T-helper 17 cell (primary cell): ENCODE data around the gene ETS1. TPM values are rescaled to one million over a fixed set of nuclear protein-coding genes. Genes with fewer than 3 reads are reported as not detected.

ENCODE experiments used
- ATAC-seq: fragments of 150-1000 bp; cut with Tn5 transposase; 2 replicates; pipeline ENCODE4 v1.10.0; 2021; ENCODE audit warnings: mild to moderate bottlenecking, moderate library complexity
- DNase-seq, 3 donors: peaks; one replicate each; pipeline versions ENCODE4 v3.0.0 to v3.0.0-alpha.2; 2020 to 2021
- H3K9me3 ChIP-seq: one replicate; pipeline ENCODE4 v1.7.0; 2013; ENCODE audit warnings: low read length, mild to moderate bottlenecking; ENCODE audit not compliant: control insufficient read depth, poor library complexity, severe bottlenecking
- H3K27ac Mint-ChIP-seq: one replicate; pipeline ENCODE4 v1.8.0; 2022; ENCODE audit warnings: mild to moderate bottlenecking, moderate library complexity, mixed read lengths
- H3K27me3 Mint-ChIP-seq: one replicate; pipeline ENCODE4 v1.8.0; 2022; ENCODE audit warnings: mixed read lengths
- H3K36me3 Mint-ChIP-seq: one replicate; pipeline ENCODE4 v1.8.0; 2022; ENCODE audit warnings: low read depth, mixed read lengths
- H3K4me1 Mint-ChIP-seq: one replicate; pipeline ENCODE4 v1.8.0; 2022; ENCODE audit warnings: mild to moderate bottlenecking, mixed read lengths
- H3K4me3 Mint-ChIP-seq: one replicate; pipeline ENCODE4 v1.8.0; 2022; ENCODE audit warnings: mild to moderate bottlenecking, moderate library complexity, mixed read lengths
- total RNA-seq, 4 donors: library from RNA in 2 of 4; stranded (reverse) in 2 of 4; gene quantifications; one replicate each; pipeline ENCODE4 v1.2.3 and lab custom pipeline; 2022 to 2026

ETS1 gene
- total RNA-seq, 2 donors from 2014 or later = 670 to 745 TPM

DNA sequence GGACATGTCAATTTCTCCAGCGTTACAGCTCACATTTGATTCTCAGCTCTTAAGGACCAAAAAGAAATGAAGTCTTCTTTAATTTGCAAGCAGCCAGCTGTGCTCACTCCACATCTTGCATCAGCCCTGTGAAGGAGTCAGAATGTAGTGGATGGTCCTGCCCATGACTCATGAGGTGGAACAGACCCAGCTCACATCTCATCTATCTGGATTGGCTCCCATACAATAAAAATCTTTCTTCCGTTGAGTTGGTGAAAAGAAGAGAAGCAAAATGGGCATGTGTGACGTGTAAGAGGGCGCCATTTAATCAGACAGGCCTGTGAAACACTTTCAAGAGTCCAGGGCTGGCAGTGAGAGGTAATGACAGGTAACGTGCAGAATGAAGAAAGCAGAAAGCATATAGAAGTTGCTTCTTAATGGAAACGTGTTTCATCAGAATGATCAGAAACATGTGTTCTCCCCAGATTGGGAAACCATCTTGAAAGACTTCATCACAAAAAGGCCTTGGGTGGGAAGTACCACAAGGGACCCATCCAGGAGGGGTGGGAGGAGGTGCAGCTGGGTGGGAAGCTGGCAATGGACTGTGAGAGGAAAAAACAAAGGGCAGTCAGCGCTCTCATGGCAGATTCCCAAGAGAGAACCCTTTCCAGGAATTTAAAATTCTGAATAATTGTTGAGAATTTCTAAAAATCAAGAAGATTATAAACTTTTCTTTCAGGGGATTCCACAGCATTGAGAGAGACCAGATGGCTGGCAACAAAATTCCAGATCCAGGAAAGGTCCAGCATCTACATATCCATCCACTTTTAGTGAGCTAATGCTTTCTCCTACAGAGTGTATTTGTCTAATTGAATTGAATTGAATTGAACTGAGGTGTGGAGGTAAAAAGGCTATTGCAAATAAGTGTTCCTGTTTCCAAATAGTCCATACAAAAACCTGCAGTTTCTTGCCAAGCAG, 57.0 kb downstream of the ETS1 start:
- Mint-ChIP-seq H3K27me3 (peaks cover 7% of the 10 kb centered on the region), H3K4me3 (no peak overlapping the region), H3K36me3 (peaks cover 2% of the 10 kb centered on the region), H3K27ac (no peak overlapping the region), H3K4me1 (peaks cover 40% of the 10 kb centered on the region)
- no peaks in the 10 kb centered on the region for H3K9me3 ChIP-seq
- no peak for ATAC-seq
- DNase-seq = no peak

DNA sequence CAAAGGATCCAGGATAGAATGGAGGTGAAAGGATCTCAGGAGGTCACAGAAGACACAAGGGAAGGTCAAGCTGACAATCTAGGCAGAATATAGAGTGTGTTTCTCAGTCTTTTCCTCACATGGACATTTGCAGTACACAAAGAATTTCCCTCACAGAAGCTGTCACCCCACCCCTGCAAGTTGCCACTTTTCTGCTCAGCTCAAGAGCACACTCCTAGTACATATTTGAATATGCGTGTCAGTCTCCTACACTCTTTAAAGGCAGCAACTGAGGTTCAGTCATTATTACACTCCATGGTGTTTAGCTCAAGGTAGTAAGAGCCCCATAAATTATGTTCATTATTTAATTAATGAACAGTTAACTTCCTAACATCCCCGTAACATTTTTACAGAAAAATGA, 59.1 kb downstream of the ETS1 start:
- ATAC-seq = no peak
- H3K36me3 Mint-ChIP-seq = peaks cover 2% of the 10 kb centered on the region
- H3K4me3 Mint-ChIP-seq = peak overlapping the region; percentile 0
- H3K27ac Mint-ChIP-seq = peak overlapping the region; percentile 100
- DNase-seq = no peak
- H3K27me3 Mint-ChIP-seq = peaks cover 4% of the 10 kb centered on the region
- no peaks in the 10 kb centered on the region for H3K9me3 ChIP-seq
- peaks cover 48% of the 10 kb centered on the region for H3K4me1 Mint-ChIP-seq

DNA sequence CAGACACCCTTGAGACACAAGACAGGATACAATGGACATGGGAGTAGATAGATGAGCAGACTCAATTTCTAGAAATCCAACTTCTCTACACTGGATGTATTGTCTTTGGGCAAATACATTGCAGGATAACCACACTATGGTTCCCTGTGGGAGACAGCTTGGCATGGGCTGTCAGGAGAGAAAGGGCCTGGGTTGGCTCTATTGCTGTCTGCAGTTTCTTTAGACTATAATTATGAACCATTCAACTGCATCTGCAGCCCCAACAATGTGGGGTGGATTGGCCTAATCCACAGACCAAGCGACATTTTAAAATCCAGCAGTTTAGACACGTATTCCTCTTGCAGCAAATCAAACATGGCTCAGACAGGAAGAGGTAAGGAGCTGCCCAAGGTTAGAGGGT, 60.3 kb downstream of the ETS1 start:
- no peak for DNase-seq

DNA sequence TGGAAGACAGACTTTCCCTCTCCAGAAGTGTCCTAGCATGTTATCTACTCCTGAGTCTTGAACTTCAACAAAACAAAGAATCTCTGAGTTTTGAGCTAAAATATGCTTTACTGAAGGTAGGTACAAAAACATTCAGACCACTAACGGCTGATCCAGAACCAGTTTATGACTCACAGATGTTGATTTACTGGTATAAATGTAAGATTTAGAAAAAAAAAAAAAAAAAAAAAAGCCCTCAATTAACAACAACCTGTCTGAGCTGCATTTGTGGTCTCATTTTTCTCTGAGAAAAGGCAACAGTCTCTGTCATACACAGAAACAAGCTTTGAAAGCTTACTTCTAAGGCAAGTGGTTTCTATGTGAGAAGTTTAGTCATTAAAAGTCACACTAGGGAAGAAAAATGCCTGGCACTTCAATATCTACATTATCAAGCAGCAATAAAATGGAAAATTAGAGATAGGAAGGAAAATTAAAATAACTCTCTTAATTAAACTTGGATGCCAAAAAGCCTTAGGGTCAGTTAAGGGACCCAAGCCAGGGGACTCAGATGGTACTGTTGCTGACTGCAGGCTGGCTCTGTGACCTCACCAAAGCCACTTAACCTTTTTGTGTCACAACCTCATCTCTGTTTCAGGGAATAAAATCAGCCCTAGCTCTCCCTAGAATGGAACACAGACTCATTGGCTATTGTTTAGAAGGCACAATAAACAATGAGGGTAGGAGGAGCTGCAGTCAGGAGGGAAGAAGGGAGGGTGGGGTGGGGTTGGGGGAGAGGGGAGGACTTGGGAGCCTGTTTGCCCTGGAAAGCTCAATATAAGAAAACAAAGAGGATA, 61.7 kb downstream of the ETS1 start:
- H3K27ac Mint-ChIP-seq = peak overlapping the region; percentile 100
- H3K36me3 Mint-ChIP-seq = peaks cover 5% of the 10 kb centered on the region
- H3K4me3 Mint-ChIP-seq = peak overlapping the region; percentile 82
- ATAC-seq (peak; percentile 59), DNase-seq (no peak)
- peaks cover 55% of the 10 kb centered on the region for H3K4me1 Mint-ChIP-seq
- H3K9me3 ChIP-seq = no peaks in the 10 kb centered on the region
- no peaks in the 10 kb centered on the region for H3K27me3 Mint-ChIP-seq

More for the DNA sequence above, 60.3 kb downstream of the ETS1 start:
- H3K36me3 Mint-ChIP-seq = peaks cover 2% of the 10 kb centered on the region
- H3K4me3 Mint-ChIP-seq = peak overlapping the region; percentile 82
- H3K27me3 Mint-ChIP-seq = no peaks in the 10 kb centered on the region
- peak overlapping the region; percentile 100 for H3K27ac Mint-ChIP-seq
- no peak for ATAC-seq
- no peaks in the 10 kb centered on the region for H3K9me3 ChIP-seq
- peaks cover 51% of the 10 kb centered on the region for H3K4me1 Mint-ChIP-seq

DNA sequence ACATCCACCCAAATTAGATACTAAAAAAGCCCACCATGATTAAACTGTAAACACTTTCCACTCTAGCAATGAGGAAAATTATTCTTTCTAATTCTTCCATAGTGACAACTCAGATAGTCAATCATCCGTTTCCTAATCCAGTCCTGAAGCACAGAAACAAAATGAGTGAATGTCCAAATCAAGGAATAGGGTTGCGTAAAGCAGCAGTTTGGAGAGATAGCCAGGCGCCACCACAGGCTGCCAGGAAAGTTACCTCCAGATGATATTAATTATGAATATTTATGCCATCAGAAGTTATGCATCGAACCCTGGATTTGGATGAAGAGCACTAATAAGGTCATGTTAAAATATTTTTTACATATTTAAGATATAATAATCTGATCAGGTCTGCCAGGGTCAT, 63.2 kb downstream of the ETS1 start:
- no peaks in the 10 kb centered on the region for H3K9me3 ChIP-seq
- ATAC-seq (no peak), DNase-seq (no peak)
- peak overlapping the region; percentile 97 for H3K4me3 Mint-ChIP-seq
- peaks cover 10% of the 10 kb centered on the region for H3K36me3 Mint-ChIP-seq
- H3K27me3 Mint-ChIP-seq = no peaks in the 10 kb centered on the region
- H3K4me1 Mint-ChIP-seq = peaks cover 55% of the 10 kb centered on the region
- peak overlapping the region; percentile 100 for H3K27ac Mint-ChIP-seq

DNA sequence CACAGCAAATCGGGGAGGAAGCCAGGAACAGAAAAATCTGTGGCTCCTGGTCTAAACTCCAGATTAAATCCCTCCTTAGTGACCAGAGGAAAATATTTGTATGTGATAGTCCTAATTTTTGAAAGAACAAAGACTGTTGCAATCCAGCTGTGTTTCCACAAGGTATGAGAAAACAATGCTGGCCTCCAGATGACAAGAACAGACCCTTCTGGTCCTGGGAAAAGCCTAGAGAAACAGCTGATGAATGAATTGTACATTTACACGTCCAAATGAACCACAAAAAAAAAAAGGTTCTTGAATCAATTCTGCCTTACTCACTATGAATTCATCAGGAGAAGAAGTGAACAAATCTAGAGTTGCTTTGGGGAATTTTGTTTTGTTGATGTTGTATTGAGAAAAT, 63.7 kb downstream of the ETS1 start:
- Mint-ChIP-seq H3K4me1 (peaks cover 53% of the 10 kb centered on the region), H3K27me3 (no peaks in the 10 kb centered on the region)
- DNase-seq = no peak

DNA sequence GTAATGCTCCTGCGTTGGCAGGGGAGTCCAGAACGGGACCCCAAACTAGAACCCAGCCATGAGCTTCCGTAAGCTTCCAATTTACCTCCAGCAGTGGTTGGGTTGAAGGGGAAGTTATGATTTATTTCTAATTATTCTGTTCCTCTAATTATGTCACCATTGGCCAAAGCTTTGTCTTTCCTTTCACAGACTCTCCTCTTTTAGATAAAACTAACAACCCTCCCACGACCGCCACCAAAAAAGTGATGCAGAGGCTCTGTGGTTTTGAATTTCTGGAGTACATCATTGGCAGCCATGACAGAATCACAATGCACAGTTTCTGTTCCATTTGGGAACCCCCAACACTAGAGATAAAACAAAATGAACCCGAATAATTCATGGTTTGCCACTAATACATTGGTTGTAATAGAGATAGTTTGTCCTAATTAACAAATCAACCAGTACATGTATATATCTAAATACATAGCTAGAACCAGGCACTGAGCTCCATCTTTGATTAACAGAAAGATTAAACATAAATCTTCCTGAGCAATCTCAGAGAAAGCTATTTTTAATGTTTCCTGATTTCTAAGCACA, 64.3 kb downstream of the ETS1 start:
- Mint-ChIP-seq H3K27me3 (no peaks in the 10 kb centered on the region), H3K36me3 (peaks cover 12% of the 10 kb centered on the region), H3K27ac (peak overlapping the region; percentile 100), H3K4me1 (peaks cover 50% of the 10 kb centered on the region), H3K4me3 (peak overlapping the region; percentile 97)
- no peaks in the 10 kb centered on the region for H3K9me3 ChIP-seq
- DNase-seq = peak in 2 of 3 donors; percentile 42 to 55
- peak; percentile 29 for ATAC-seq

More for the DNA sequence above, 63.7 kb downstream of the ETS1 start:
- Mint-ChIP-seq H3K27ac (peak overlapping the region; percentile 100), H3K36me3 (peaks cover 9% of the 10 kb centered on the region), H3K4me3 (peak overlapping the region; percentile 97)
- ATAC-seq = no peak
- H3K9me3 ChIP-seq = no peaks in the 10 kb centered on the region

DNA sequence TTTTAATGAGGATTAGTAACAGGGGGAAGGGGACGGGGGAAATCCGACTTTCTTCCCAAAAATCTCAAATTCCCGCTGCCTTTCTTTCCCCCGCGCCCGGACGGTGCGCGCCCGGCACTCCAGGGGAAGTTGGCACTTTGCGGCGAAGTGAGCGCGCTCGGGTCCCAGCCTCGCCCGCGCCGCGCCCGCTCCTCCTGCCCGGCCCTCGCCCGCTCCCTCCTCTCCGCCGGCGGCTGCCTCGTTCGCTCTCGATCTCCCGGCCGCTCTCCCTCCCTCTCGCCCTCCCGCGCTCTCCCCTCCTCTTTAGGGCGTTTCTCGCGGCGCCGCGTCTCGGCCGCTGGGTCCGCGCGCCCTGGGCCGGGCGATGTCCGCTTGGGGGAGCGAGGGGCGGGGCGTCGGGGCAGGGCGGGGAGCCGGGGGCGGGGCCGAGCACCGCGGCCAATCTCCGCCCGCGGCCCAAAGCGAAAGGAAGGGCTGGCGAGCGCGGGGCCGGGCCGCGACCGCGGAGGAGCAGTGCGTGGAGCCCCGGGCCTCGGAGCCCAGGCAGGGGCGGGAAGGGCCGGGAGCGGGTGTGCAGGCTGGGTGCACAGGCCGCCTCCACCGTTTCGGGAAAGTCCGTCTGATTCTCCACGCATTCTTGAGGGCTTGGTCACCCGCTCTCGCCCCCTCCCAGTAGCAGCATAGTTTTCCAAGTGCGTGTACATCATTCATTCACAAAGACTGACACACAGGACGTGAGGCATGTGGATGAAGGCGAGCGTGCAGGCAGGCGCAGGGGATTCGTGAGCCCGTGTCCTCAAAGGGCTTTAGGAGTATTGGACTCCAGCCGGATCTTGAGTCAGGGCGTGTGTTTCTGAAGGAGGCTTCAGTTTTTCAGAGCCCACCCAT, 65.1 kb downstream of the ETS1 start:
- Mint-ChIP-seq H3K36me3 (peaks cover 16% of the 10 kb centered on the region), H3K27me3 (no peaks in the 10 kb centered on the region)
- peak; percentile 75 for ATAC-seq

DNA sequence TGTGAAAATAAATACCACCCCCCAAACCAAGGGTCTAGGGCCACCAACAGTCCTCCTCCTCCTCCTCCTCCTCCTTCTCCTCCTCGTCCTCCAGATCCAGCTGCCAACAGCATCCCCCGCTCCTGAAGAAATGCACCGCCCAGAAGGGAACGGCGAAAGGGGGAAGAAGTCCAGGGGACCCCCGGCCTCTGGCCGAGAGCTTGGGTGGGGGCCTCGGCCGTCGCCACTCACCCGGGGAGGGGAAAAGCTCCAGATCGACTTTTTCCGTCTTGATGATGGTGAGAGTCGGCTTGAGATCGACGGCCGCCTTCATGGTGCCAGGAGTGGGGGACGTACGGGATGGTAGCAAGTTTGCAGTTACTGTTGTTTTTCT, 65.7 kb downstream of the ETS1 start:
- no peak for DNase-seq
- no peaks in the 10 kb centered on the region for H3K9me3 ChIP-seq
- Mint-ChIP-seq H3K4me3 (peak overlapping the region; percentile 97), H3K27me3 (no peaks in the 10 kb centered on the region), H3K4me1 (peaks cover 51% of the 10 kb centered on the region), H3K36me3 (peaks cover 18% of the 10 kb centered on the region), H3K27ac (peak overlapping the region; percentile 100)
- peak; percentile 0 for ATAC-seq

More for the DNA sequence above, 65.1 kb downstream of the ETS1 start:
- H3K4me1 Mint-ChIP-seq = peaks cover 51% of the 10 kb centered on the region
- peak; percentile 78 to 86 (median 80) for DNase-seq
- peak overlapping the region; percentile 97 for H3K4me3 Mint-ChIP-seq
- peak overlapping the region; percentile 100 for H3K27ac Mint-ChIP-seq
- H3K9me3 ChIP-seq = no peaks in the 10 kb centered on the region

DNA sequence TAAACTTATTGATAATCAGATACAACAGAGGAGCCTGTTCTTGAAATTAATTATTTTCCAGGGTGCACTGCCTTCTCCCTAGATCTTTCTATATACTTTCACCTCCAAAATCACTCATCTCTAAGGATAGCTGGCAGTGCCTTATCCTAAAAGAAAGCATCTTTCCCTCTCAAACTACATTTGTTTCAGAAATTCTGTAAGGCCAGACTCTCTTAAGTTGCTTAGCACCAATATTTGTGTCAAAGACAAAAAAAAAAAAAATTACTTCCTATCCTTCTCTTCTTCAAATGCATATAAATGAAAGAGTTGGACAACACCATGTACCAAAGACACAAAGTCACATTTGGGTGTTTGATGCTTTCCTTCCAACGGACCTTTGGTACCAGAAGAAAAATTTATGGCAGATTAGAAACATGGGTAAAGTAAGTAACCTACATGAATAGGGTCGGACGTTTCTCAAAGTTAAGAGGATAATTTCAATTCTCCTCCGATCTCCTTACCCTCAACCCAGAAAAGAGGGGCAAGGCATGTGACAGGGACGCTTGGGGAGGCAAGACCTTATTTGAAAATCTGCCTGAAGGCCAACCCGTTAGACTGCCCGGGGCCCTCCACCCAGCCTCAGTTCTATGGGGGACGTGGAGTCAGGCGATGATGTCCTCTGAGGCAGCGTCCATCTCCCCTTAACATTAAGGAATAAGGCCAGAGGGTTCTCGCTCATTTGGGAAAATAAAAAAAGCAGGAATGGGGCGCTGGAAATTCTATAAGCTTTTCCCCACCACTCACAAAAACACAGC, 66.3 kb downstream of the ETS1 start:
- Mint-ChIP-seq H3K4me3 (peak overlapping the region; percentile 97), H3K36me3 (peaks cover 21% of the 10 kb centered on the region), H3K27ac (peak overlapping the region; percentile 100), H3K4me1 (peaks cover 50% of the 10 kb centered on the region), H3K27me3 (no peaks in the 10 kb centered on the region)
- no peak for DNase-seq
- no peak for ATAC-seq
- H3K9me3 ChIP-seq = no peaks in the 10 kb centered on the region

DNA sequence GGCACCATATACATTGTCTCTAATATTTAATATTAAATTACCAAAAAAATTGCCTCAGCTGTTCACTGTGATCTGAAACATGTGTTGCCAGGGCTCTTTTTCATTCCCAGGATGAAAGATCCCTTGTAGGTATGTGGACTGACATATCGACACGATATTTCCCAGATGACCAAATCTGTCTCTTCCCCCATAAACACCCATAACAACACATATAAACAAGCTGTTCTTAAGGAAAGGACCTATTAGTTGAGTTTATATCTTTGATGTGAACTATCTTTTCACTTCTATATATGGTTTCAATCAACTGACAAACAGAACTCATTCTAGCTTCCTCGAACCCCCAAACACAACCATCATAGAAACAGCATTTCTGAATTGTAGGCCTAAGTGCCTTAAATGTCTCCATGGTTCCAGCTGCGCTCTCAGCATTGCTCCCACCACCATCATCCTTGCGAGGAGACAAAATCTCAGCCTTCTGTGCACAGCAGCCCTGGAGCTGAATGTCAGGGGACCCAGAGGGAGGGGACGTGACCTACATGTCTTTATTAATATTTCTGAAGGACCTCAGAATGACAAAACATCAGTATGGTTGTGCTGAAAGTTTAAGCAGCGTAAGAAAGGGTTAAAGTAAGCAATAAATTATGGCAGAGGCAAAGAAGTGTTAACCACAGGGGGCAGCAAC, 67.0 kb downstream of the ETS1 start:
- peak overlapping the region; percentile 100 for H3K27ac Mint-ChIP-seq
- no peak for ATAC-seq
- no peaks in the 10 kb centered on the region for H3K9me3 ChIP-seq
- H3K27me3 Mint-ChIP-seq = no peaks in the 10 kb centered on the region
- peak overlapping the region; percentile 97 for H3K4me3 Mint-ChIP-seq
- peaks cover 27% of the 10 kb centered on the region for H3K36me3 Mint-ChIP-seq
- peaks cover 52% of the 10 kb centered on the region for H3K4me1 Mint-ChIP-seq
- DNase-seq = no peak
